HG03280 (cell line): Measurements from ENCODE around the gene PCED1A.

Source experiments
- ATAC-seq: cut with Tn5 transposase; IDR thresholded peaks from one replicate; pipeline ENCODE4 v1.9.1; 2021; ENCODE audit warnings: mild to moderate bottlenecking, moderate library complexity; ENCODE audit not compliant: unreplicated experiment

PCED1A gene

DNA sequence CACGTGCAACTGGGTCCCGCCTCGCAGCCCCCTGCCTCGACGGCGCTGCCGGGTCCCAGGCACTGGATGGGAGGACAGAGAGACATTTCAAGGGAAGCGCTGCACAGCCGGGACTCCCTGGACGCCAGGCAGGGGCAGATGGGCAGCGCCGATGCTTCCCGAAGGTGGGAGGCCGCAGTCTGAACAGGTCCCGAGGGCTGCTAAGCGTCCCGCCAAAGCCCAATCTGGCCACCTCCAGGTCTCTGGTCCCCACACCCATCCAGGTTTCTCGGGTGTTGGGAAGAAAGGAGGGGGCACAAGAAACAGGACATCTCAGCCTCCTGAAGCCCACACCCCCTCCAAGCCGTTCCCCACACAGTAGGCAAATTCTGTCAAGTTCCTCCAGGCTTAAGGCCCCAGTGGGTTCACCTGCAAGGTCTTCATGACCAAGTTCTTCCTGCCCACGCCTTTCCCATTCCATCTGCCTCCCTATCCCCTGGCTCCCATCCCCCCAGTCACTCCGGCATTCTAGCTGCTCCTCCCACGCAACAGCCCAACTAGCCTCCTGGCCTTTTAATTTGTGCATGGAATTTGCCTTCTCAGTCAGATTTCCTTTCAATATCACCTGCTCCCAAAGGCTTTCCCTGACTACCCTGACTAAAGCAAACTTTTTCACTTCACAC, 34.6 kb downstream of the PCED1A start:
- ATAC-seq = no peak

GRCh38 chr20:2804852-2805688, 35.4 kb downstream of the PCED1A start:
- no peak for ATAC-seq

DNA sequence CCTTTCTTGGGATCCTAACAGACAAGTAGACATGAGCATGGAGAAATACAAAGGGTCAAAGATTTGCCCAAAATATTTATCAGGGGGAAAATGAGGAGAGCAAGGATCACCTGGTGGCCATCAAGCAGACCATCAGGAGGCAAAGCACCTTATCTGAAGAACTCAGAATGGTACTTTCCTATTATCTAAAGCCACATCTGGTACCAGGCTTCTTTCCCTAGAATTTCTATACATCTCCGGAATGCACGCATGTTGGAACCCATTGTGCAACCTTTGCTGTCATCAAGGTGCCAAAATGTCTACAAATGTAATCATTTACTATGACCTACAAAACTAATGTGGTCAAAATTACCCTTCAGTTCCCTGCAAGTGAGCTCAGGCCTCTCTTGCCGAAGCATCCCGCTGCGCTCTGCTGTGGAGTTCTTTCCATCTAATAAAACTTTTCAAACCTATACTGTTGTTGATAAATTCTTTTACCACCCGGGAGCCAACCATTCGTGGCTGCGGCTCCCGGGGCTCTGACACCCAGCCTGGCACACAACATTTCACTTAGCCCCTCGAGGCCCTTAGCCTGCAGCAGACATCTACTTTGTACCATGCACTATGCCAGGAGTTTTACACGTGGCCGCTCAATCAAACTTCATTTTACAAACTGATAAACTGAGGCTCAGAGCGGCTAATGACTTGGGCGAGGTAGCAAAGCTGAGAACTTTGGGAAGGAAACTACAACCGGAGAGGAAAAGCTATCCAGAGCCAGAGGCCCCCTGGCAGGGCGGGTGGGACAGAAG, 36.2 kb downstream of the PCED1A start:
- no peak for ATAC-seq

DNA sequence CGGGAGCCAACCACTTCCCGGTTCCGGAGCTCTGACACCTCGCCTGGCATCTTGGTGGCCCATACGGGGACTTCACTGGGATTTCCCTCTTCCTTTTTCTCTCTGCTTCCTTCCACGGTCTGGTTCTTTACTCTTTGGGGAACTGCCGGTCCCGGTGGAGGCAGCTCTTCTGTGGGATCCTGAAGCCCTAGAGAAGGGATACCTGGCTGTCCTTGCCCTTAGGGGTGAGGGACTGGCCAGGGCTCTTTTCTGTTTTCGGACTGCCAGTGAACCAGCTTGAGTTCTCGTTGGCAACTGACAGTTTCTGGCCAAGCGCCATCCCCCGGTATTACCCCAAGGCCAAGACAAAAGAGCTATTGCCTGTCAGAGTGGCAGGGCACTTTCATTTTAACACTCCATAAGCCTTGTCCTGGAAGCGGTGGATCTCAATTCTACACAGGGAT, 39.1 kb downstream of the PCED1A start:
- peak; percentile 9 for ATAC-seq

GRCh38 chr20:2800521-2801285, 39.8 kb downstream of the PCED1A start, which contains the start of gene CPXM1:
TSS of gene CPXM1 (minus strand) at chr20:2800627. CDS start at chr20:2800572, 55 bp downstream.
- peak; percentile 46 for ATAC-seq

DNA sequence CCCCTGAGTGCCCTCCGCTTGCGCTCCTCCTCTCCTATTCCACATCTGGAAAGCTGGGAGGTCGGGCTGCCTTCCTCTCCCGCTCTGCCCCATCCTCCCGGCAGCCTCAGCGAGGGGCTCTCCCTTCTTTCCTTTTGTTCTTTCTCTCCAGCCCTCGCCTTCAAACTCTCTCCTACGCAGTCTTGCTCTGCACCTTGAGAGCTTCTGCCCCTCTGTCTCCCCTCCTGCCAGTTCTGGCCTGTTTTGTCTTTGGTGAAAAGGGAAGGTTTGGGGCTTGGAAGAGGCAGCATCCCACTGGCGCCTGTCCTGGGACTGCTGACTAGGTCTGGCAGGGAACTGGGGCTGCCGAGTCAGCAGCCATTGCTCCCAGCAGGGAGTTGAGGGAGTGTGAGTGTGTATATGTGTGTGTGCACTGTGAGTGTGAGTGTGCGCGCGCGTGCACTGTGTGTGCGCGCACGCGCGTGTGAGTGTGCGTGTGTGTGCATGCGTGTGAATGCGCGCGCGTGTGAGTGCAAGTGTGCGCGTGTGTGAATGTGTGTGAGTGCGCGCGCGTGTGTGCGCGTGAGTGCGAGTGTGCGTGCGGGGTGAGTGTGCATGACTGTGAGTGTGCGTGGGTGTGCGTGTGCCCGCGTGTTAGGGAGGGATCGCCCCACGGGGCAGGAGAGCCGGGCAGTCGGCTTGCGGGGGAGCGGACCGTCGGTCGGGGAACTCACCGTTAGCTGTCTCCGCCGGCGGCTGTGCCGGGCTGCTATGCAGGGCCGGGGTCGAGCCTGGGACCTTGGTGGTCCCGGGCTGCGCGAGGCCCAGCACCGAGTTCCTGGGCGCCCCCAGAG, 40.6 kb downstream of the PCED1A start:
- peak; percentile 21 for ATAC-seq

DNA sequence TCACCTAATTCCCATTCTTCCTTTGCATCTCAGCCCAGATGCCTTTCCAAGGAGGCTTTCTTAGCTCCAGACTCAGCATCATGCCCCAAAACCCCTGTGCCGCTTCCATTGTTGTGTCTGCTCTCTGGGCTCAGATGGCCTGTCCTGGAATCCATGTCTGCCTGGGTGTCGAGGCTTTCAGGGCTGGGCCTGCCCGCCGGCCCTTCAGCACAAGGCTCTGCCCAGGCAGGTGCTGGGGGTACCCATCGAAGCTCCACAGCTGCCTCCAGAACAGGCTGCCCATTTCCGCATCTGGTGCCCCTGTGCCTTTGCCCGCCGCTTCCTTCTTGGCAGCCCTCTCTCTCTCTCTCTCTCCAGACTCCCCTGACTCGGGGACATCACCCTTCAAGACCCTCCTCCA, 41.2 kb downstream of the PCED1A start:
- ATAC-seq = no peak

- no peak for ATAC-seq
These were observed 41.6 kb downstream of the PCED1A start for GRCh38 chr20:2798814-2799213.

DNA sequence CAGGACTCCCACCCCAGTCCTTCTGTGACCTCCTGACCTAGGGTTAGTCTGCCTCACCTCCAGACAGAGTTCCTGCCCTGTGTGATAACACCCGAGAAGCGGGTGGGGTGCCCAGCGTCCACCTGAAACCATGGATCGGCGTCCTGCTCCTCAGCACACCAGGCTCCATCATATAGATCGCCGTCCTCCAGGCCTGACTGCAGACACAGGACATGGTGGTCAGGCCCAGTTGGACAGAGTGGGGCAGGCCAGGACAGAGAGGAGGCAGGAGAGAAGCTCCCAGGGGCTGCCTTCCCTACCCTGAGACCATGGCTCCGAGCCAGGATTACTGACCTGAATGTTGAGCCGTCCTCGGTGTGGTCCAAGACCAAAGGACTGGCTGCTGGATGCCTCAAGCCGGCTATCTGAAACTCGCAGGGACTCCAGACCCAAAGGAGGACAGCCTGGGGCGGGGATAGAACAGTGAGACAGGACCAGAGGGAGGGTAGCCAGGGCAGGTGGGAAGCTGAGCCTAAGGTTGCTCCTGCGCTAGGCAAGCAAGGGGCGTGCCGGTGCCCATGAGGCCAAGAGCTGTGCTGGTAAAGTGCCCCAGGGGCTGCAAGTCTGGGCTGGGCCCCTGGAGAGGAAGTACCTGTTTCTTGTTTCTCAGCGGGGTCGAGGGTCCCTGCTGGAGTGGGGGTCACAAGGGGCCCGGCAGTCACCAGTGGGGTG, 42.2 kb downstream of the PCED1A start:
- ATAC-seq = no peak

GRCh38 chr20:2797136-2797983, 43.1 kb downstream of the PCED1A start:
- ATAC-seq = no peak

DNA sequence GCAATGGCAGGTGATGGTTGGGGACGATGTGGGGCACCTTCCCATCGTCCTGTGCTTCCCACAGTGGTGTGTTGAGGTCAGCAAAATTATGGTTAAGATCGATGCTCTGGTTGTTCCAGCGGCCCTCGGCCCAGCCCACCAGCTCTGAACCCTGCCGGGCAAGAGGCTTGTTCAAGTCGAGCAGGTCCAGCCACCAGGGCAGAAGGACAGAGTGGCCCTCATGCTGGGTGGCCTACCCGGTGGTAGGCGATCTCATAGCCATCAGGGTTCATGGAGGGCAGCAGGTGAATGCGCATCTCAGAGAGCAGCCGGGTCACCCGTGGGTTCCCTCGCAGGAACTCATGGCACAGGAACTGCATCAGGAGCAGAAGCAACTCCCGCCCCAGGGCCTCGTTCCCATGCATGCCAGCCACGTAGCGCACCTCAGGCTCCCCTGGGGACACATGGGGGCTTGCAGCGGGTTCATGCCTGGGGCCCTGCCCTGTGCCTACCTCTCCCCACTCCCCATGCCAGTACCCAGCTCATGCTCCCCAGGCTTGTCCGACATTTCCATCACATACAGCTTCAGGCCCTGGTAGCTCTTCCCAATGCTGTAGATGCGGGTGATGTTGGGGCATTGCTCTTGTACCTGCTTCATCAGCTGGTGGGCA, 44.3 kb downstream of the PCED1A start:
- no peak for ATAC-seq

DNA sequence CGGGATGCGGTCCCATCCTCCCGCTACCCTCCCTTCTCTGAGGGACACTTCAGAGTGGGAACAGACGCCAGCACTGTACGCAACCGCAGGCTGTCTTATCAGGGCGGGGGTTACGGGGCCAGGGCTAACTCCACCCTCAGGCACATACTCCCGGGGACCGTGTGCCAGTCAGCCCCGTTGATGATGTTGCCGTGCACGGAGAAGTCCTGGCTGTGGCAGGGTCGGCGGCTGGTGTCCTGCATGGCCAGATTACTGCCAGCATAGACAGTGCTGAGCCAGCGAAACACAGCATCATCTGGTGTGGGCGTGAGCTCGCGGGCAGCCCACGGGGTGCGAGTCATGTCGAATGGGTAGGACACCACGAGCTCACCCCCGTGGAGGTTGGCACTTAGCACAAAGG, 45.0 kb downstream of the PCED1A start:
- ATAC-seq = no peak

GRCh38 chr20:2794866-2795447, 45.5 kb downstream of the PCED1A start:
- ATAC-seq = no peak

GRCh38 chr20:2794202-2794748, 46.2 kb downstream of the PCED1A start:
- ATAC-seq = no peak

DNA sequence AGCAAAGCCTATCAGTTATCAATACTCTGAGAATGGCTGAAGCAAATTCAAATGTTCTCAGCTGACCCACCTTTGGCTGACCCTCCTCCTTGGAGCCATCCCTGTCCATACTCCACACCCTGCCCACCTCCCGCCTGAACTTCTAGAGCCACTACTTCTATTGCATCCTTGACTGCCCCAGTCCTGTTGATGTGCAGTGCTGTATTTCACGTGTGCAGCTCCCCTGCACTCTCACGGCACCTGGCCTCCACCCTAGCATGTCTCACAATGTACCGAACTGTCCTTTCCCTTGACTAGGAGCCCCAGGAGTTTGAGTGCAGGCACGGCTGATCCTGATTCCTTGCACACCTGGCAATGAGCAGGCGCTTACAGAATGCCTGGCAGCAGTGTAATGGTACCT, 47.0 kb downstream of the PCED1A start:
- no peak for ATAC-seq
